EL (cell line): ENCODE results near the gene PRR5L.

ENCODE experiments used
- DNase-seq: peaks from one replicate; pipeline ENCODE4 v3.0.0-alpha.2; 2016

The PRR5L gene

GRCh38 chr11:36405585-36406367 is 109.7 kb downstream of the PRR5L start:
- DNase-seq: no peak

DNA sequence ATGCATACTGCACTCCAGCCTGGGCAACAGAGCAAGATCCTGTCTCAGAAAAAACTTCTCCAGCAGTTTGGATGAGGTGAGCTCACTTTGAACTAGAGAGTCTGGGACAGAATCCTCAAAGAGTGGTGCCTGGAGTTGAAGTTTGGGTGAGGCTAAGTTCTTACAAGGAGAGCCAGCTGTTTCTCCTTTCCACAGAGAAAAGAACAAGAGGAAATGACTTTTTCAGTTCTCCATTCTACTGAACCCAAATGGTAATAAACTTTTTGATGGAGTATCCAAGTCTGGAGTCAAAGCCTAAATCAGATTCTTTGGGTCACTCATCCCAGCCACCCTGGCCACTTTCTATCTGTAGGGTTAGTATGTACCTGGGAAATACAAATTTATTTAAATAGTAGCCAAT is 111.3 kb downstream of the PRR5L start:
- DNase-seq: no peak

DNA sequence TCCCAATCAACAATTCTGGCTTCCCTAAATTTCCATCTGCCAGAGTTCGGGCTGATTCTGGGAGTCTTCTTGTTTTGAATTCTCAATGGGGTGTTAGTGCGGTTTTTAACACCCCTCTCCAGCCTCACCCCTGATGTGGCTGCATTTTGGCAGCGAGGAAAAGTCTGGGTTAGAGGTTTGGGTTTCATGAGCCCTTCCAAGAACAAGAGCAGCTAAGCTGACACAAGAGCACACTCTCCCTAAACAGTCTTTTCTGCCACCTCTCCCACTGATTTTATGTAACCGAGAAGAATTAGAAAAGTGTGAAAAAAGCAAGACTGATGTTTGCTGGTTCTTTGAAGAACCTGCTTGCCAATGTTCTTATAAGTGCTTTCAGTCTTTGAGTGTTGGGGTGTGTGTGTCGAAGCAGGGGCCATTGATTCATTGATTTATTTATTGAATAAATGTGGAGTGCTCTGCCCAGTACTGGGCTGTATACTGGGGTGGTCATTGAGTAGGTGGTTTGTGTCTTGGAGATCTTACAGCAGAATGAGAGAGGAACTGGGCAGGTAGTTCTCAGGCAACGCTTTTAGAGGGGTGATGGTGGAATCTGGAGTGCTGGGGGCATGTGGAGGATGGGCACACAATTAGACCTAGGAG is 112.5 kb downstream of the PRR5L start:
- DNase-seq: no peak

DNA sequence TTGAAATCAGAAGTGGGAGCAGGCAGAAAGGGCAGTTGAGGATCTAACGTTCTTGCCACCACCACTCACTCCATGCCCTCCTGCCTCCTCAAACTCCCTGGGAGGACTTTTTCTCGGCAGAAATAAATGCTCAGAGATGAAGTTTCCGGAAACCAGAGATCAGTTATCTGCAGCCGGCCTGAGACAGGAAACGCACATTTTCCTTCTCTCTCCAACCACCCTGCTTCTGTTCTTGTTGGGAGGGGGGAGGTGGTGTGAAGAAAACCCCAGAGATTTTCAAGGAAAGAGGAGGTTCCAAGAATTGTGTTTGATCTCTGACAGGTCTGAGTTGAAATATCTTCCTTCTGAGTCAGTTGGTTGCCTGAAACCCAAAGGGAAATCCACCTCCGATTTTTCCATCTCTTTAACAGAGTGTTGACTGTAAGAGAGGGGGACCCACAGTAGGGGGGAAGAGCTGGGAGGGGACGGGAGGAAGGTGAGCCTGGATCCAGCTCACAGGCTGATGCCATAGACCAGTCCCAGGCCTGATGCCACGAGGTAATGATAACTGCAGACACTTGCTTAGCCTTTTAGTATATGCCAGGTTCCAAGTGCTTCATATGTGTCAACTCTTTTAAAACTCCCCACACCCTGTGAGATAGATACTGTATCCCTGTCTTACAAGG is 113.2 kb downstream of the PRR5L start:
- DNase-seq: peak; percentile 27

- DNase-seq: no peak
Measured at GRCh38 chr11:36411202-36411640, 115.1 kb downstream of the PRR5L start.

DNA sequence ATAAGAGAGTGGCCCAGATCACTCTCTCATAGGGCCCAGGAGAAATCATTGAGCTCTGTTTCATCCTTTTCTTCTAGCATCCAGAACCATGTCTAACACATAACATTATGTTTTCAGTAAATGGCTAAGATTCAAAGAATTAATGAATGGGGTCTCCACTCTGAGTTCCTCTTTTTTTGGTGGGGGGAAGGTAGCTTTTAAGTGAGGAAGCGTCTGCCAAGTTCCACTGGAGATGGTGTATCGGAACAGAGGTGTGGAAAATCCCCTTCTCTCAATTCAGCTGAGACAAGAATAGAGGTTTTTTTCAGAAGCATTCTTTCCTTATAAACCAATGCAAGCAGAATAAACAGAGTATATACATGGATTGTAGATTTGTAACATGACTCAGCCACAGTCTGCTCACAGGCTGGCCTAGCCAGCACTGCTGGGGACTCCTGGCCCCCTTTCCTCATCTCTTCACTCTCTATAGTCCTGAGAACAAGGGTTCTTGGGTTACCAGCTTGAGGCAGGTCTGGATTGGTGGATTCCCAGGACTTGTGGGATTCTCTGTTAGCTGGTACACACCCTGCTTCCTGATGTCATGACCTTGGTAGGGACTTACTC is 116.8 kb downstream of the PRR5L start:
- no peak for DNase-seq

- DNase-seq: no peak
Measured at GRCh38 chr11:36417154-36417553, 121.1 kb downstream of the PRR5L start.

DNA sequence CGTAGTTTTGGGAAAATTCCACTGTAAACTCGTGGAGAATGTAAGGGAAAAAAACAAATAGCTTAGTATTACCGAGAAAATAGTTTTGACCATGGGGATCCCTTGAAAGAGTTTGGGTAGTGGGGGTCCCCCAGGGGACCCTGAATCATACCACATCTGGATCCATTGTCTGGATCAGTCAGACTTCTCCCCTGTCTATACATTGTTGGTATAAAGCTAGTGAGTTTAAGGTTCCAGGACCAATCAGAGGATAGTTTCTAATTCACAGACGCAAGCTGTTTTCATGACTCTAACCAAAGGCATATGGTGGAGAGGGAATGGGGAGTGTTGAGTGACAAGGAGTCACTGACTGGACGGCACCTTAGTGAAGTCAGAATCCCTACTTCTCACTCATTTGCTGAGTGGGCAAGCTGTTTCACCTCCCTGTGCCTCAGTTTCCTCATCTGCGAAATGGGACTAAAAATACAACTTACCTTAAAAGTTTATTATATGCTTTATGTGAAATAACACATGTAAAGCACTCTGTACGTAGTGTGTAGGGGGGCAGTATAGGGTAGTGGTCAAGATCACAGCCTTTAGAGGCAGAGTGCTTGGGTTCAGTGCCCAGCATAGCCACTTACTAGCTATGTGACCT is 123.8 kb downstream of the PRR5L start:
- no peak for DNase-seq

- DNase-seq: no peak
Measured at GRCh38 chr11:36421546-36422155, 125.6 kb downstream of the PRR5L start.

DNA sequence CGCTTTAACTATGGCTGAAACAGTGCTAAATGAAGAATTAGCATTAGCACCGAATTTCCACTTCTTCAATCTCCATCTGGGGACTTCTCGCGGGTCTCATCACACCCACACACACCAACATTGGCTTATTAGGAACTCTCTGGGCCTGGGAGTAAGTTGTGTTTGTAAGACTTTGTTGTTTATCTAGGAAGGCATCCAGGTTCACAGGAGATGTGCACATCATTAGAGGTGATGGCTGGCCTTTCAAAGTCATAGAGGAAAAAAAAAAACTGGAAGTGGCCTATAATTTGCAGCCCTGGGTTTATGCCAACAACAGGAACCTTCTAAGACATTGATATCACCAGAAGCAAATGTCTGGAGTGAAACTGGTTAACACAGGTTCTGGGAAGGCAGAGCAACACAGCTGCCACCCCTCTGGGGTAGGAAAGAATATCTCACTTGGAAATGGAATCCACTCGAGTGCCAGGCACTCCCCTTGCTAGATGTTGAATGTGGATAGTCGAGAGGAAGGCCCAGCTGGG is 129.5 kb downstream of the PRR5L start:
- no peak for DNase-seq

- DNase-seq: no peak
Measured at GRCh38 chr11:36426226-36426848, 130.2 kb downstream of the PRR5L start.

- no peak for DNase-seq
Measured at GRCh38 chr11:36427079-36427478, 131.0 kb downstream of the PRR5L start.

DNA sequence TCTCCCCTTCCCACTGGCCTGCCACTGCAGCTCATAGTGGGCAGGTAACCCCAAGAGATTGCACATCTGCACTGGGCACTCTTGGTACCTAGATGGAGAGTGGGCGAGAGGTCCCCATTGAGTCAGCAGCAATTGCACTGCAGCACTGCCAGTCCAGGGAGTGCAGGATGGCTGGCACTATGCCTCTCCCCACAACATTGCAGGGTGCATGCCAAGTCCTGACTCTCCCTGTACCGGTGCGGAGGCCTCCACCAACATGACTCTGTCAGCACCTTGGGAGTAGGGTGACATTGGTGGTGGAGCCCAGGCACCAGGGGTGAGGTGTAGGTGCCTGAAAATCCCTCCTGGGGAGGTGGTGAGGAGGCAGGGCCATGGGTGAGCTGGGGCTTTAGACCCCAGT is 131.8 kb downstream of the PRR5L start:
- no peak for DNase-seq

DNA sequence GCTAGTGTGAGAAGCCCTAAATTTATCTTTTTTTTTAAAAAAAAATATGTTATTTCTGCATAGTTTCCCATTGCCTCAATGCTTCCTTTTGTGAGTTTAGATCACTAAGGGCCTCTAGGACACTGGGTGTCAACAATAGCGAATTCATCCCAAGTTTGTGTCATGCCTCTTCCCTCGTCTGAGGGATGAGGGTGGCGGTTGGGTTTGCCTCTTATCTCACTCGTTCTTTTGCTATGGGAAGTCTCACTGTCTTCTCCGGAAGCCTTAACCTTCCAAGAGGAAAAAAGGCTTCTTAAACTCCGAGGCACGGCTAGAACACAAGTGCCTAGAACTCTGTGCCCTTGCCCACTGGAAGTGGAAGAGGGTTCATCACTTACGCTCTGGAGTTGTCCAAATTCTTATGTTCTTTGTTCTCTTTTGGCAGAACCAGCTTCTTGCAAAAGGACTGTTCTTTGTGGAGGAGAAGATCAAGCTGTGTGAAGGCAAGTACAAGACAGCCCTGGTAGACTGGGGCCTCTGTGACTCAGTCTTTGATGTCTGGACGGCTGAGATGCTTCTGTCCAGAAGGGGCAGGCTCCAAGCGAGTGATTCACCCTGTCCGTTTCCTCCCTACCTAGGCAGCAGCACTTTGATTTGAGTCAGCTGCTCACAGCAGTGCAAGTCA is 135.5 kb downstream of the PRR5L start:
- peak; percentile 94 for DNase-seq

DNA sequence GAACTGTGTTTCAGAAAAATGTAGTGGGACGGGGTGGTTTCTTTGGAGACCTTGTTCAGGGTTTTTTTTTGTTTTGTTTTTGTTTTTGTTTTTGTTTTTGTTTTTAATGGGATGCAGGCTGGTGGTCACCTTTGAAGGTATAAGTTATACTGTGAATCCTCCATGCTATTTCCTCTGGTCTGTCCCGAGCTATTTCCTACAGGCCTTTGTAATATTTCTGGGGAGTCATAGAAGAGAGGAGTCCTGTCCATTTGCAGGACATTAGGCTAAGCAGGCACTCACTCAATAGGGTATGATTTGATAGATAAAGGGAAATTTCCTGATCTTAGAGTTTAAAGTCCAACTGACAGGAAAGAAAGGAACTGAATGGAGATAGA is 136.0 kb downstream of the PRR5L start:
- no peak for DNase-seq

DNA sequence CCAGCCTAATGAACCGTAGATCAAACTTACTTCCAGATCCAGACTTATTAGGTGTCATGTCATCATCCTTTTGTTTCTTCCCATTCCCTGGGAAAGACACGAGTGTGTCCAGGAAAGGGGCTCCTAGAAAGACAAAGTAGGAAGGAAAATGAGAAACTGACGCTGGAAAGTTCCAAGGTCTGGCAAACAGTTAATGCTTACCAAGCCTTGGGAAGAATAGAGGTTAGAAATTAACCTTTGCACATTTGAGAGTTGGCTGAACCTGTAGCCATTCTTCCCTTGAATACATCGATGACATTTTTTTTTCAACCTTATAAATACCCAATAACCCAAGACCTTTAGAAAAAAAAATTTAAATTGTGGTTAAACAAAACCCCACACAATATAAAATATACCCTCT is 136.7 kb downstream of the PRR5L start:
- no peak for DNase-seq

DNA sequence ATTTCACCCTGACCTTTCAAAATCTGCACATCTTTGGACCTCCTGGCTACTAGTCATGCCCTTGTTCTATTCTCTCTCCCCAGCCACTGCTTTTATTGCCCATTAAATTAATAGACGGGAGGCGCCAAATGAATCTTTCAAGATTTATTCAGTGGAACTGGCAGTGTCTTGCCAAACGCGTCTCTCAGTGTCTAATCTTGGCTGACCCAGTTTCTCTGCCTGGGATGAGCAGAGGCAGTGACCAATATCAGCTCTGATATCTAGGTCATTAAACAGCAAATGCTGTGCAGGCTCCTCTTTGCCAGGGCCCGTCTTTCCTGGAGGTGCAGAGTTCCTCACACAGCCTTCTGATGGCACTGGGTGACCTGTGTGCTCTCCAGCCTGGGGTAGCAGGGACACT is 140.0 kb downstream of the PRR5L start:
- DNase-seq: no peak

DNA sequence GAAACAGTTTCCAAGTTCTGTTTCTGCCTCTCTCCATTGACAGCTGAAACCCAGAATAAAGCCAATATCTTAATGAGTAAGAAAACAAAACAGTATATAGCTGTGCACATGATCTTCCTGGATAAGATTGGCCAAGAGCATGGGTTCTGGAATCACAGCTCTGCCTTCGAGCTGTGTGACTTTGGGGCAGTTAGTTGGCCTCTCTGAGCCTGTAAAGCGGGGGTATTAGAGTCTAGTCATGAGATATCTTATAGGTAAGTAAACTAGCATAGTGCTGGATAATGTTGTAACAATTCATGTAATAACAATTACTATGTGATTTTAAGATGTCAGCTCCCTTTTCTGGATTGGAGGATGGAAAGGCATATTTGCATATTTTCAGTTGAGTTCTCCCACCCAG is 140.5 kb downstream of the PRR5L start:
- no peak for DNase-seq

DNA sequence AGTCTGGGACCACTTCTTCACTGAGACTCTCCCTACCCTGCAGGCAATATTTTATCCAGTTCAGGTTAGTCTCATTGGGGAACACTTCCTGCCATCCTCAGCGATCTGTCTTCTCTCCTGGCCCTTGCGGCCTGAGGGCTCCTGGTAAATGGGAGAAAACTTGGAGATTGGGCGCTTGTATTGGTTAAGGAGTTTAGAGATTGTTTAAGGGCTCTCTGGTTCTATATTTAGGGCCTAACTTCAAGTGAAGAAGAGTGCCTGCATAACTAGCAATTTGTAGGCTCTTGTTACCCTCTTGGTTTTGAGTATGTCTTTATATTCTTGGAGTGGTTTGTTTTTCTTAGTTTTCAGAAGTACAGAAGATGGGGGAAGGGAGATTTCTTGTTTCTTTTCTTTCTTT is 141.3 kb downstream of the PRR5L start:
- DNase-seq: no peak

DNA sequence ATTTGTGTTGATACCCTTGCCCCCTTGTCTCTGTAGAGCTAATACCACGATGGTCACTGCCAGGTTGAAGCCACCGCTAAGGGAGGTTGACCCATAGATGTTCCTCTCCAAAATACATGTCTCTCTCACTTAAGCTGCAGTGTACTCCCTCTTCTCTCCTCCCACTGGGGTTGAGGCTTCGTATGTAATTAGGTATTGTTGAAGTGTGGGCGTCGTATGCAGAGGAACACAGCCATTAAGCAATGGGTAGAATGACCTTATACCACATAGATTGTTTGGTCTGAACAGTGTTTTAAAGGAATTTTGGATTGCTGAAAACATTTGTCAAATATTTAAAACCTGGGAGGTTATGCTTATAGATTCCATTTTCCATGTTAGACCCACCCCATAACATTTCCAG is 142.0 kb downstream of the PRR5L start:
- no peak for DNase-seq

DNA sequence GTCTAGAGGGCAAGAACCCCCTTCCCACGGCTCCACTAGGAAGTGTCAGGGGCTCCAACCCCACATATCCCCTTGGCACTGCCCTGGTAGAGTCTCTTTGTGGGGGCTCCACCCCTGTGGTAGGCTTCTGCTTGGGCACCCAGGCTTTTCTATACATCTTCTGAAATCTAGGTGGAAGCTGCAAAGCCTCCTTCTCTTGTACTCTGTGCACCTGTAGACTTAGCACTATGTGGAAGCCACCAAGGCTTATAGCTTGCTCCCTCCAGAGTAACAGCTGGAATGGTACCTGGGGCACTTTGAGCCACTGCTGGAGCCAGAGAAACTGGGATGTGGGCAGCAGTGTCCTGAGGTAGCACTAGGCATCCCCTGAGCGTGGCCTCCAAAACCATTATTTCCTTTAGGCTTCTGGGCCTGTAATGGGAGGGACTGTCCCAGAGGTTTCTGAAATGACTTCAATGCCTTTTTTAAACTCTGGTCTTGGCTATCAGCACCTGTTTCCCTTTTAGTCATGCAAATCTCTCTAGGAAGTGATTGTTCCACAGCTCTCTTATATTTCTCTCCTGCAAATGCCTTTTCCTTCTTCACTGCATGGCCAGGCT is 145.6 kb downstream of the PRR5L start:
- no peak for DNase-seq
